ENCODE results near the gene IWS1.
"Not testable (repeated sequence)": the region's sequence is repeated elsewhere in the genome, so short reads cannot be mapped to it uniquely, and the experiment has no call there.

Gene IWS1

GRCh38 chr2:127454595-127455565, 71.4 kb downstream of the IWS1 start:
- DNase-seq (ENCODE audit: low spot score), result peak; percentile 48

- peak; percentile 50 for DNase-seq (ENCODE audit: low spot score)
Measured at GRCh38 chr2:127453392-127454171, 72.7 kb downstream of the IWS1 start.

GRCh38 chr2:127453013-127453391, 73.3 kb downstream of the IWS1 start:
- no peak for DNase-seq (ENCODE audit: low spot score)

- DNase-seq (ENCODE audit: low spot score), result not testable (repeated sequence)
Measured at GRCh38 chr2:127452423-127452822, 73.9 kb downstream of the IWS1 start.

GRCh38 chr2:127451981-127452380, 74.3 kb downstream of the IWS1 start:
- no peak for DNase-seq (ENCODE audit: low spot score)

- DNase-seq (ENCODE audit: low spot score), result no peak
Measured at GRCh38 chr2:127449898-127450297, 76.4 kb downstream of the IWS1 start.

GRCh38 chr2:127449414-127449813, 76.9 kb downstream of the IWS1 start:
- DNase-seq (ENCODE audit: low spot score), result no peak

- DNase-seq (ENCODE audit: low spot score), result no peak
Measured at GRCh38 chr2:127448526-127448925, 77.8 kb downstream of the IWS1 start.

GRCh38 chr2:127439343-127439742, 86.9 kb downstream of the IWS1 start:
- DNase-seq (ENCODE audit: low spot score), result no peak

- no peak for DNase-seq (ENCODE audit: low spot score)
Measured at GRCh38 chr2:127437781-127438726, 88.2 kb downstream of the IWS1 start.

- no peak for DNase-seq (ENCODE audit: low spot score)
Measured at GRCh38 chr2:127437056-127437455, 89.2 kb downstream of the IWS1 start.

- no peak for DNase-seq (ENCODE audit: low spot score)
Measured at GRCh38 chr2:127434515-127434914, 91.8 kb downstream of the IWS1 start.

GRCh38 chr2:127431408-127432023, 94.8 kb downstream of the IWS1 start:
- DNase-seq (ENCODE audit: low spot score), result no peak

All from D341Med (cell line).